ENCODE data around the gene KCNJ11.

- TF ChIP-seq POLR2AphosphoS5 (IDR thresholded peaks at IDR 0.05; ENCODE audit: low read depth, low read length) (peak; percentile 67), CTCF (IDR thresholded peaks at IDR 0.05 in 2 of 3, conservative IDR thresholded peaks at IDR 0.05 in 1 of 3; ENCODE audit: borderline replicate concordance in 1 of 3, insufficient read depth in 1 of 3, low read depth in 2 of 3, low read length in 2 of 3) (no peak), YY1 (IDR thresholded peaks at IDR 0.05; ENCODE audit: extremely low read depth, insufficient replicate concordance, low read depth, low read length) (no peak)
Observed at GRCh38 chr11:17352950-17353820, 35.3 kb downstream of the KCNJ11 start.

All from HCT116 (cell line).